WTC11 (cell line): ENCODE data around the gene NELFA.

Experiments
- AR ChIP-seq: fragments of 250-450 bp; sonication (Bioruptor Pico); IDR thresholded peaks from 2 replicates; pipeline ENCODE4 v1.9.0; 2021; ENCODE audit warnings: mild to moderate bottlenecking
- ATF2 ChIP-seq: sonication (generic); formaldehyde crosslinking; IDR thresholded peaks from 2 replicates; pipeline ENCODE4 v1.8.1; 2022; ENCODE audit warnings: low read depth, missing genetic modification reagents, borderline replicate concordance
- CTCF ChIP-seq: fragments of 200-600 bp; IDR thresholded peaks from 2 replicates; pipeline ENCODE4 v1.8.0; 2022; ENCODE audit warnings: antibody characterized with exemption
- E2F4 ChIP-seq: sonication (generic); formaldehyde crosslinking; IDR thresholded peaks from 2 replicates; pipeline ENCODE4 v1.8.1; 2022; ENCODE audit warnings: low read depth, mild to moderate bottlenecking, moderate library complexity, missing genetic modification reagents, borderline replicate concordance
- E2F5 ChIP-seq: sonication (generic); formaldehyde crosslinking; IDR thresholded peaks from 2 replicates; pipeline ENCODE4 v1.8.1; 2022; ENCODE audit warnings: mild to moderate bottlenecking, moderate library complexity, missing genetic modification reagents
- HMGXB4 ChIP-seq: sonication (generic); formaldehyde crosslinking; IDR thresholded peaks from 2 replicates; pipeline ENCODE4 v1.8.1; 2023; ENCODE audit warnings: mild to moderate bottlenecking, moderate library complexity, missing genetic modification reagents
- MXD4 ChIP-seq: fragments of 250-450 bp; sonication (Bioruptor Pico); IDR thresholded peaks from 2 replicates; pipeline ENCODE4 v1.8.0; 2021; ENCODE audit warnings: mild to moderate bottlenecking, moderate library complexity, borderline replicate concordance
- NFYB ChIP-seq: sonication (generic); formaldehyde crosslinking; conservative IDR thresholded peaks from 2 replicates; pipeline ENCODE4 v1.8.0; 2022; ENCODE audit warnings: low read depth, missing genetic modification reagents
- USF2 ChIP-seq: sonication (generic); formaldehyde crosslinking; IDR thresholded peaks from 2 replicates; pipeline ENCODE4 v1.8.1; 2023; ENCODE audit warnings: mild to moderate bottlenecking, missing genetic modification reagents, moderate library complexity
- ZSCAN18 ChIP-seq: fragments of 250-450 bp; sonication (Bioruptor Pico); IDR thresholded peaks from 2 replicates; pipeline ENCODE4 v2.1.2; 2022; ENCODE audit warnings: mild to moderate bottlenecking, moderate library complexity

- TF ChIP-seq CTCF (no peak), E2F5 (CRISPR knock-in tag) (no peak), NFYB (CRISPR knock-in tag) (no peak), HMGXB4 (CRISPR knock-in tag) (no peak), E2F4 (CRISPR knock-in tag) (no peak), ATF2 (CRISPR knock-in tag) (no peak), ZSCAN18 (no peak), MXD4 (CRISPR knock-in tag) (no peak), AR (CRISPR knock-in tag) (no peak), USF2 (CRISPR knock-in tag) (no peak)
Observed at GRCh38 chr4:2042947-2043395, 34.2 kb upstream of the NELFA start.
